Adrenal gland (tissue), 12 donors: ENCODE data around the gene CLDN15. TPM values are rescaled to one million over a fixed set of nuclear protein-coding genes. Genes with fewer than 3 reads are reported as not detected.
"Not testable (repeated sequence)": the region's sequence is repeated elsewhere in the genome, so short reads cannot be mapped to it uniquely, and the experiment has no call there.

Experiments used
- DNase-seq, 7 donors: peaks; one replicate each; pipeline ENCODE4 v3.0.0-alpha.2; 2019 to 2020
- H3K27ac ChIP-seq, 5 donors: fragments of 200-600 bp; sonication (generic) in 4 of 5; 1 replicate in 3 of 5; 2 replicates in 2 of 5; pipeline versions ENCODE4 v1.5.1 to v1.8.0; 2016 to 2020; ENCODE audit warnings: mild to moderate bottlenecking in 1 of 5
- H3K27me3 ChIP-seq: fragments of 200-600 bp; 2 replicates; pipeline ENCODE4 v1.8.0; 2021
- H3K36me3 ChIP-seq, 2 donors: fragments of 200-600 bp; replicated peaks in 1 of 2; 1 replicate in 1 of 2; 2 replicates in 1 of 2; pipeline versions ENCODE4 v1.5.1 to v1.8.0; 2018 to 2022
- H3K4me1 ChIP-seq, 2 donors: fragments of 200-600 bp; replicated peaks in 1 of 2; 1 replicate in 1 of 2; 2 replicates in 1 of 2; pipeline versions ENCODE4 v1.5.1 to v1.8.0; 2018 to 2021
- H3K4me3 ChIP-seq, 4 donors: fragments of 200-600 bp; sonication (generic) in 3 of 4; one replicate each; pipeline ENCODE4 v1.5.1; 2016 to 2018
- H3K9me3 ChIP-seq, 3 donors: fragments of 200-600 bp; sonication (generic) in 1 of 3; replicated peaks in 1 of 3; 1 replicate in 2 of 3; 2 replicates in 1 of 3; pipeline versions ENCODE4 v1.5.1 to v1.8.0; 2016 to 2021
- POLR2A ChIP-seq, 2 donors: fragments of 450-650 bp; IDR thresholded peaks; one replicate each; pipeline ENCODE4 v1.6.1; 2017; ENCODE audit warnings: antibody characterized with exemption in 2 of 2, mild to moderate bottlenecking in 2 of 2, moderate library complexity in 1 of 2
- WGBS, 4 donors: extraction: QIAGEN DNeasy Blood & Tissue Kit in 2 of 4; methylation state at CpG; one replicate each; pipeline versions ENCODE4 v1.1.5 to v1.1.7; 2013 to 2017; 5-methylcytosine and 5-hydroxymethylcytosine counted together
- intact Hi-C, 2 donors: fragments of 100-400 bp; cut with DNase I; formaldehyde crosslinking; loops; one replicate each; pipeline versions ENCODE4 v1.14.1 to v1.15.0; 2022 to 2023
- polyA plus RNA-seq, 3 donors: library from polyadenylated mRNA; stranded (reverse); fragments of 200-250 nt in 2 of 3; fragments of 350-450 nt in 1 of 3; fragmentation: Illumina TruSeq in 1 of 3; extraction: RNeasy Lipid Tissue Mini Kit (QIAGEN cat#74804) in 1 of 3; gene quantifications; one replicate each; pipeline ENCODE4 v1.2.3, GENCODE V29; 2013 to 2014
- total RNA-seq, 9 donors: library from RNA; depleted of rRNA in 4 of 9; stranded (reverse); fragments of >200 nt in 4 of 9; fragments of 120-200 nt in 1 of 9; fragmentation: NEBNext Ultra II Directional in 1 of 9; extraction: Animal tissue kit (Norgen Biotek cat#: 25700) in 1 of 9; gene quantifications; one replicate each; pipeline versions ENCODE4 v1.1.0 to v1.2.4, GENCODE V29; 2013 to 2023
- TF ChIP-seq, protein P1 (sequence below), 6 experiments: fragments of 450-650 bp in 4 of 6; fragments of 200-600 bp in 2 of 6; sonication (generic) in 1 of 6; IDR thresholded peaks; 1 replicate in 5 of 6; 2 replicates in 1 of 6; pipeline versions ENCODE4 v1.5.1 to v1.8.0; 2016 to 2021; ENCODE audit warnings: antibody characterized with exemption in 6 of 6, mild to moderate bottlenecking in 2 of 6, moderate library complexity in 1 of 6
- donor health status: healthy with polysubstance abuse.
- donor health status: Bipolar disorder and iron deficiency.
- donor health status: DM: yes; HTN: yes; CAD: no.
- donor health status: DM: no; HTN: no; CAD: no.
- donor health status: DM: no; HTN: no; CAD: no.
- donor health status: DM: yes; HTN: yes; CAD: no.

Gene CLDN15
- total and polyA plus RNA-seq, 12 donors = 0.70 to 10.9 (median 4.1) TPM

DNA sequence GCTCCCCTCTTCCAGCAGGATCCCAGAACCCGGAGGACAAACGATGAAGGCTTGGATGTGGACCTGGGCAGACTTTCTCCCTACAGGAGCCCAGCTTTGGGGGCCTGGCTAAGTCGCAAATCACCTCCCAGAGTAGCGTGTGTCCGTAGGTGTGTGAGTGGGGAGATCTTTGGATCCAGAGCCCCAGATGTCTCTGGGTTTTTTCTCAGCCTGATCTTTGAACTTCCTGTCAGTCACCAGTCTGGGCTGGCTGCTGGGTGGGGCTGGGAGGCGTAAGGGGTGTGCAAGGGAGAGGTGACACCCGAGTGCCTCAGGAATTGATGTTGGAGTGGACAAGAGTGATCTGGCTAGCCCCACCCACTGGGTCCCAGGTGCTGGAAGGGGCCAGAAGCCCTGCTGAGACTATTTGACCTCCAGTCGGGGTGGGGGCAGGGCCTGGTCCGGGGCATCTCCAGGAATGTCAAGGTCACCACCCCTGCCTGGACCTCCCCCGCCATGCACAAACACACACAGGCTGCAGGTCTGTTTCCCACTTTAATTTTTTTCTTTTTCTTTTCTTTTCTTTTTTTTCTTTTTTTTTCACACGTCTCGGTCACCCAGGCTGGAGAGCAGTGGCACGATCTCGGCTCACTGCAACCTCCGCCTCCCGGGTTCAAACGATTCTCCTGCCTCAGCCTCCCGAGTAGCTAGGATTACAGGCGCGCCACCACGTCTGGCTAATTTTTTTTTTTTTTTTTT lies 36.6 kb downstream of the CLDN15 start, which contains the start of gene MOGAT3:
MOGAT3 (minus strand) TSS at position 175 of the 738 bp plus-strand sequence. CDS start 182 bp downstream, outside the sequence.
- WGBS, 4 donors = 28 to 38% (median 36%) methylated on average over 16 to 21 of the region's 21 CpGs
- Histone ChIP-seq H3K27ac (no peak within 1 kb of the TSS), H3K36me3 (no peaks in the 10 kb centered on the region), H3K27me3 (peaks cover 31% of the 10 kb centered on the region), H3K4me3 (no peak within 1 kb of the TSS), H3K9me3 (no peaks in the 10 kb centered on the region), H3K4me1 (peaks cover 0 to 5% of the 10 kb centered on the region in 2 donors)
- DNase-seq = no peak
- TF ChIP-seq POLR2A (IDR thresholded peaks at IDR 0.05) = no peak
- TF ChIP-seq, protein P1, sequence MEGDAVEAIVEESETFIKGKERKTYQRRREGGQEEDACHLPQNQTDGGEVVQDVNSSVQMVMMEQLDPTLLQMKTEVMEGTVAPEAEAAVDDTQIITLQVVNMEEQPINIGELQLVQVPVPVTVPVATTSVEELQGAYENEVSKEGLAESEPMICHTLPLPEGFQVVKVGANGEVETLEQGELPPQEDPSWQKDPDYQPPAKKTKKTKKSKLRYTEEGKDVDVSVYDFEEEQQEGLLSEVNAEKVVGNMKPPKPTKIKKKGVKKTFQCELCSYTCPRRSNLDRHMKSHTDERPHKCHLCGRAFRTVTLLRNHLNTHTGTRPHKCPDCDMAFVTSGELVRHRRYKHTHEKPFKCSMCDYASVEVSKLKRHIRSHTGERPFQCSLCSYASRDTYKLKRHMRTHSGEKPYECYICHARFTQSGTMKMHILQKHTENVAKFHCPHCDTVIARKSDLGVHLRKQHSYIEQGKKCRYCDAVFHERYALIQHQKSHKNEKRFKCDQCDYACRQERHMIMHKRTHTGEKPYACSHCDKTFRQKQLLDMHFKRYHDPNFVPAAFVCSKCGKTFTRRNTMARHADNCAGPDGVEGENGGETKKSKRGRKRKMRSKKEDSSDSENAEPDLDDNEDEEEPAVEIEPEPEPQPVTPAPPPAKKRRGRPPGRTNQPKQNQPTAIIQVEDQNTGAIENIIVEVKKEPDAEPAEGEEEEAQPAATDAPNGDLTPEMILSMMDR (IDR thresholded peaks at IDR 0.05) = no peak
- intact Hi-C loops = no loop called here

DNA sequence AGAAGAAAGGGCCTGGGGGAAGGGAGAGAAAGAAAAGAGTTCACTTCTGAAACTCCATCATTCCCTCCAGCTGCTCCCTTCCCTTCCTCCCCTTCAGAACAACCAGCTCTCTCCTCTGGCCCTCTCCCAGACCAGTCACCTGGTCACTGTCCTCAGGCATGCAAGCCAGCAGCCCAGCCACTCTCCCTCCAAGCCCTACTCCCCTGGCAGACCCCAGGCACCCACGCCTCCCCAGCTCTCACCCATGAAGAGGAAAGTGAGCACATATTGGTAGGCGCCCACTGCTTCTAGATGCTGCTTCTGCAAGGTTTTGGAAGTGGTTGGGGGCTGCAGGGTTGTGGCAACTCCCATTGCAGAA lies 37.1 kb downstream of the CLDN15 start:
- peaks cover 0 to 5% of the 10 kb centered on the region in 2 donors for H3K4me1 ChIP-seq
- H3K27me3 ChIP-seq = peaks cover 31% of the 10 kb centered on the region
- WGBS, 4 donors = 50 to 85% (median 74%) methylated on average over 1 to 2 of the region's 2 CpGs
- no peaks in the 10 kb centered on the region for H3K9me3 ChIP-seq
- no peak overlapping the region for H3K4me3 ChIP-seq
- no peak for DNase-seq
- intact Hi-C loops = no loop called here
- no peaks in the 10 kb centered on the region for H3K36me3 ChIP-seq
- no peak for TF ChIP-seq POLR2A (IDR thresholded peaks at IDR 0.05)
- TF ChIP-seq, protein P1 (IDR thresholded peaks at IDR 0.05) = no peak
- no peak overlapping the region for H3K27ac ChIP-seq

DNA sequence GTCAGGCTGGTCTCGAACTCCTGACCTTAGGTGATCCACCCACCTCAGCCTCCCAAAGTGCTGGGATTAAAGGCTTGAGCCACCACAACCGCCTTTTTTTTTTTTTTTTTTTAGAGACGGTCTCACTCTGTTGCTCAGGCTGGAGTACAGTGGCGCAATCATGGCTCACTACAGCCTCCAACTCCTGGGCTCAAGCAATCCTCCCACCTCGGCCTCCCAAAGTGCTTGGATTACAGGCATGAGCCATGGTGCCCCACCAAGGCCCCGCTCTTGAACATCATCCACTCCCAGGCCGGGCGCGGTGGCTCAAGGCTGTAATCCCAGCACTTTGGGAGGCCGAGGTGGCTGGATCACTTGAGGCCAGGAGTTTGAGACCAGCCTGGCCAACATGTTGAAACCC lies 38.1 kb downstream of the CLDN15 start:
- H3K27ac ChIP-seq, H3K4me1 ChIP-seq, DNase-seq, H3K4me3 ChIP-seq, intact Hi-C loops, H3K9me3 ChIP-seq, H3K36me3 ChIP-seq: not testable (repeated sequence)
- 89 to 93% (median 91%) methylated on average over 6 to 10 of the region's 10 CpGs for WGBS, 4 donors
- peaks cover 31% of the 10 kb centered on the region for H3K27me3 ChIP-seq

DNA sequence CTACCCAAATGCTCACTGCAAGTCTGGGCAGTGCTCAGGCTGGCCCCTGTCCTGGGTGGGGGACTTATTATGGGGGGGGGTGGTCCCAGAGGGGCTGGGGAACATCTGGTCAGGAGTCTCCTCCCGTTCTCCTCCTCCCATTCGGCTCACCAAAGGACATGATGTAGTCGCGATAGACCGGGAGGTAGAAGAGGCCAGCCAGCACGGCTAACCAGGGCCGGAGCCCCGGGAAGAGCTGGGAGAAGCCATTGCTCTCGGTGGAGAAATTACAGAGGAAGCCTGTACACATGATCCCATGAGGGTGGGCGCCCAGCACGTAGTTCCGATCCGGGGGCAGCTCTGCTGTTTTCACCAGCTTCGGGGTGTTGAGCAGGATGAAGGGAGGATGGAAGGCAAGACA lies 39.1 kb downstream of the CLDN15 start:
- TF ChIP-seq, protein P1 (IDR thresholded peaks at IDR 0.05) = no peak
- TF ChIP-seq POLR2A (IDR thresholded peaks at IDR 0.05) = no peak
- H3K36me3 ChIP-seq = no peaks in the 10 kb centered on the region
- WGBS, 4 donors = 69 to 76% (median 73%) methylated on average over 14 of the region's 14 CpGs
- H3K4me3 ChIP-seq = no peak overlapping the region
- H3K27me3 ChIP-seq = peaks cover 31% of the 10 kb centered on the region
- H3K4me1 ChIP-seq = peaks cover 0 to 5% of the 10 kb centered on the region in 2 donors
- H3K9me3 ChIP-seq = no peaks in the 10 kb centered on the region
- no peak overlapping the region for H3K27ac ChIP-seq
- no peak for DNase-seq
- intact Hi-C loops = no loop called here

DNA sequence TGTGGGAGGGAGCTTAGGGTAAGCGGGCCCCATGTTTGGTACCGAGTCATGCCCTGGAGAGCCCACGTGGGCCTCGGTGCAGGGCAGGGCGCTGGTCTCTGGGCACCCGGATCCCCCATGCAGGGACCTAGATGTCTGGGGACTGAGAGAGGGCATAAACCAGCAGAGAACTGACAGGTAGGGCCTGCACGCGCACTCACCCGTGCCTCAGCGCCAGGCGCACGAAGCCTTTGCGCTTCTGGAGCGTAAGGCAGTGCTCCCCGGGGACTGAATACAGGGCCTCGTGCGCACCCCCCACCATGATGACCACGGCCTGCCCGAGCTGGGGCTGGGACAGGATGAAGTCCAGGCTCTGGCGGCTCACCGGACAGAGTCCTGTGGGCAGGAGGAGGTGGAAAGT lies 39.6 kb downstream of the CLDN15 start:
- H3K4me3 ChIP-seq = no peak overlapping the region
- H3K36me3 ChIP-seq = no peaks in the 10 kb centered on the region
- H3K27ac ChIP-seq = no peak overlapping the region
- peaks cover 0 to 5% of the 10 kb centered on the region in 2 donors for H3K4me1 ChIP-seq
- H3K9me3 ChIP-seq = no peaks in the 10 kb centered on the region
- H3K27me3 ChIP-seq = peaks cover 27% of the 10 kb centered on the region
- TF ChIP-seq, protein P1 (IDR thresholded peaks at IDR 0.05) = no peak
- no peak for TF ChIP-seq POLR2A (IDR thresholded peaks at IDR 0.05)
- DNase-seq = no peak
- intact Hi-C loops = no loop called here
- WGBS, 4 donors = 69 to 76% (median 74%) methylated on average over 5 to 21 of the region's 21 CpGs
